Left renal cortex interstitium (tissue), 4 donors: ENCODE measurements around the gene EIF4E2. TPM values are rescaled to one million over a fixed set of nuclear protein-coding genes. Genes with fewer than 3 reads are reported as not detected.

Experiments
- DNase-seq, 4 donors: peaks; one replicate each; pipeline ENCODE4 v3.0.0-alpha.2; 2013; ENCODE audit warnings: low read depth in 4 of 4, low spot score in 2 of 4, missing footprints in 1 of 4
- polyA plus RNA-seq, 4 donors: library from polyadenylated mRNA; unstranded; fragments of 120-200 nt; gene quantifications; one replicate each; pipeline ENCODE4 v1.2.1, GENCODE V29; 2013; ENCODE audit not compliant: insufficient read length in 4 of 4

The EIF4E2 gene
- polyA plus RNA-seq, 4 donors, result 98.9 to 117 (median 105) TPM

DNA sequence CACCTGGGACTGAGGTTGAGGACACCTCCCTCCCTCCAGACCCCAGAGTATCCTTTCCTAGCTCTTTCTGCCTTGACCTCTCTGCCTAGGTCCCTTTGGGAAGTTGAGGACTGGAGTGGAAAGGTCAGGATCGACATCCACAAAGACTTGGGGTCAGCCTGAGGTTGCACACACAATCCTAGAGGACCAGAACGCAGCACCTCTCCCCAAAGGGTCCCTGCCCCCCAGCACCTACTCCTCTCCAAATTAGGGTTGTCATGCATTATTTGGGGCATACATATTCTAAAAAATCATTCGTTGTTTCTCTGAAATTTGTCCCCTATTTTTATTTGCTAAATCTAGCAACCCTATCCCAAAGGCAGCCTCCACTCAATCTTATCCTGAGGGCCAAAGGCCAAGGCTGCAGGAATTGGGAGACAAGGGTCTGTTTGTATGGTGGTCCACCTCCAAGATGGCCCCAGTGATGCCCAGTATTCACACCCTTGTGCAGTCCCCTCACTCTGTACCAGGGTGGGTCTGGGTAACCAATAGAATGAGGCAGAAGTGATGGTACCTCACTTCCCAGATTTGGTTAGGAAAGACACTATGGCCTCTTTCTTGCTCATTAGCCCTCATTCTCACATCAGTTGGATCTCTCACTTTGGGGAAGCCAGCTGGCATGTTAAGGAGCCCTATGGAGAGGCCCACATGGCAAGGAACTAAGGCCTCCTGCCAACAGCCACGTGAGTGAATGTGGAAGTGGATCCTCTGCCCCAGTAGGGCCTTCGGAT lies 14.5 kb upstream of the EIF4E2 start:
- no peak for DNase-seq

DNA sequence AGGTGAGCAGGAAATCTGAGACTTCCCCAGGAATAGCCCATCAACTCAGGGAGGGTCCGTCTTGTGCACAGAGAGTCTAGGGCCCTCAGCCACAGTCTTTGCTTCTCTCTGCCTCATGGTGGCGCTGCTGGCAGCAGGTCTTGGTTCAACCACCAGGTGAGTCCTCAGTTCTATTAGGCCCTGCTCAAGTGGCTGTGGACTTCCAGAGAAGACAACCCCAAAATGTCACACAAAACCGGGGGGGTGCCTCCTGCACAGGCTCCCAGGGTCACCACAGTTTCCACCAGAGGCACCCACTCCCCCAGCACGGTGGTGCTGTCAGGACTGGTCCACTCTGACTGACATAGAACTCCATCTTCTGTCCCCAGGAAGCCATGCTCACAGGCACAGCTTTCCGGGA lies 13.4 kb upstream of the EIF4E2 start:
- DNase-seq, result no peak

DNA sequence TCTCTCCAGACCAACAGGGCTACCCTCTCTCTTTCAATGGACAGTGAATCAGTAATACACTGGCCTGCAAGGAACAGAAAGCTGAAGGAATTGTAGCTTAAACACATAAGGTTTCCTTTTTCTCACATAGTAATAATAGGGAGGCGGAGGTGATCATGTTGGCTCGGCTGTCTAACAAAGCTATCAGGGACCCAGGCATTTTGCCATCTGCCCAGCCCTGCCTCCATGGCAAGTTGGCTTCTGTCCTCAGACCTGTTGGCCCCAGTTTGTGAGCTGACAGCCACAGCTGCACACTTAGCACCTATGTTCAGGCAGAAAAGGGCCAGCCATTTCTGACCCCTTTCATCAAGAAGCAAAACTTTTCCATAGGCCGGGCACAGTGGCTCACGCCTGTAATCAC lies 13.0 kb upstream of the EIF4E2 start:
- no peak for DNase-seq

DNA sequence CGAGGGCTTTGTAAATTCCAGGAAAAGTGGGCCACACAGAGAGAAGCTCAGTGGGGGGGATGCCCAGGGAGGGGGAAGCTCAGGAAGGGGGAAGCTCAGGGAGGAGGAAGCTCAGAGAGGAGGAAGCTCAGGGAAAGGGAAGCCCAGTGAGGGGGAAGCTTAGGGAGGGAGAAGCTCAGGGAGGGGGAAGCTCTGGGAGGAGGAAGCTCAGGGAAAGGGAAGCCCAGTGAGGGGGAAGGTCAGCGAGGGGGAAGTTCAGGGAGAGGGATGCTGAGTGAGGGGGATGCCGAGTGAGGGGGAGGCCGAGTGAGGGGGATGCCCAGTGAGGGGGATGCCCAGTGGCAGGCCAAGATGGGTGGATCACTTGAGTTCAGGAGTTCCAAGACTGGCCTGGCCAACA lies 11.8 kb upstream of the EIF4E2 start:
- no peak for DNase-seq

DNA sequence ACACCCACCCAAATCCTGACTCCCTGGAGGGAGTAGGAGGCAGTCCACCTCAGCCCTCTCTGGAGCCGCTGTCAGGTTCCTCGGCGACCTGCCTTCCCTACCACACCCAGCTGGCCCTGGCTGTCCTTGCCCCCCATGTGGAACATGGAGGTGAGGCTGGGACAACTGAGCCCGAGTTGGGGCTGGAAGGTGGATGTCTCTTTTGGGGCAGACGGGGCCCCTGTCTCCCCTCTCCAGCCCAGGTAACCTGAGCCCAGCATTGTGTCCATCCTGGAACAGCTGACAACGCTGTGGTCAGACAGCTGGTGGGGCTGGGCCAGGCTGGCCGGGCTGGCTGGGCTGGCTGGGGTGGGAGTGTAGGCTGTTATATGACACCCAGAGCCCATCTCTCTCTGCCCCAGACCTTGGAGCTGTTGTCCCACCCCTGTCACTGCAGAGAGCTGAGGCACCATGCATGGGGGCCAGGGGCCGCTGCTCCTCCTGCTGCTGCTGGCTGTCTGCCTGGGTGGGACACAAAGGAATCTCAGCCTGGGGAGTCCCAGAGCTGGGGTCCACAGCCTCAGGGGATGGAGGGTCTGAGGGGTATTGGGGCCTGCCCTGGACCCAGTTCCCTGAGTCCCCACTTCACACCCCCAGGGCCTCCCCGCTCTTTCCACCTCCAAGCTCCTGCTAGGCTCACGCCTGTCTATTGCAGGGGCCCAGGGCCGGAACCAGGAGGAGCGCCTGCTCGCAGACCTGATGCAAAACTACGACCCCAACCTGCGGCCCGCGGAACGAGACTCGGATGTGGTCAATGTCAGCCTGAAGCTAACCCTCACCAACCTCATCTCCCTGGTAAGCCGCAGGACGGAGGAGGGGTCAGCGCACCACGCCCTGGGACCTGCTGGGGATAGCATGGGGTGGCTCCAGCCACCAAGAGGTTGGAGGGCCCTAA lies 10.9 kb upstream of the EIF4E2 start, which contains the start of gene CHRNG:
Gene CHRNG (plus strand): TSS at position 395 of the 934 bp plus-strand sequence. CDS start 56 bp downstream, at position 451.
- no peak for DNase-seq

DNA sequence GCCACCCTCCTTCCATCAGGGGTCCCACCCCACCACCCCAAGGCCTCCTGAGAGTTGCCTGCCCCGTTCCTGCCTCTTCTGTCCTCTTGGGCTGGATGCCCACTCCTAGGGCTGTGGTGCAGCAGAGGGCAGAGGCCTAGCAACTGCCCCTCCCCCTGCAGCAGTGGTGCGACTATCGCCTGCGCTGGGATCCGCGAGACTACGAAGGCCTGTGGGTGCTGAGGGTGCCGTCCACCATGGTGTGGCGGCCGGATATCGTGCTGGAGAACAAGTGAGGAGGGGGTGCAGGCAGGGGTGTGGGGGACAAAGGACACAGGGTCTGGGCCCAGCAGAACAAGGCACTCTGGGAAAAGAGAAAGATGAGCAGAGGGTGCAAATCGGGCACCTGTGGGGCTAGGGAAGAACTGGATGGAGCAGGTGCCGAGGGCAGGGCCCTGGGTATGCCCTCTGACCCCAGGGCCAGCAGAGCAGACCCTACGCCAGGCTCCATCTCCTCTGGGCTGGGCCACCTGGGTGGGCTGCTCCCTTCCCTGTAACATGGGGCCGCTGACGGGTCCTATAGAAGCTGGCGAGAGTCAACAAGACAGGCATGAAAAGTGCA lies 9.9 kb upstream of the EIF4E2 start:
- no peak for DNase-seq

DNA sequence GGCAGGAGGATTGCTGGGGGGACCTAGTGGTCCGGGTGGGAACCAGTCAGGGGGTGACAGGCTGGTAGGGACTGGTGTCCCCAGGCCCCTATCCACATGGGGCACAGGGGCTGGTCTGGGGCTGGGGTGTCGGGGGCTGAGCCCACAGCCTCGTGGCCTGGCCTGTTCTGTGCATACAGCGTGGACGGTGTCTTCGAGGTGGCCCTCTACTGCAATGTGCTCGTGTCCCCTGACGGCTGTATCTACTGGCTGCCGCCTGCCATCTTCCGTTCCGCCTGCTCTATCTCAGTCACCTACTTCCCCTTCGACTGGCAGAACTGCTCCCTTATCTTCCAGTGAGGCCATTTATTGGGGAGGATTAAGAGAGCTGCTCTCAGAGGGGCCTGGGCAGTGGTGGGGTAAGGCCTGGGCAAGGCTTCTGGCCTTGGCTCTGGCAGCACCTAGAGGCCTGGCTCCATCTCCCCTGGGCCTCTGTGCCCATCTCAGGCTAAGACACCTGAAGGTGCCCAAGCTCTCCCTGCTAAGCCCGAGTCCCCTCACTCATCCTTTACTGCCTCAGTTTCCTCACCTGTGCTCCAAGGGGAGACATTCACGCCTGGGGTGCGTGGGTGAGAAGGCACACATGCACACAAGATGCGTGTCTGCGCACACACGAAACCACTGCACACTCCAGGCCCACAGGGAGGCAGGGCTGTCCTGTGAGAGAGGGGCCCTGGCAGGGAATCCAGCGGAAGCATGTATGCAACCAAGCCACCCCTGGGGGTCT lies 9.1 kb upstream of the EIF4E2 start:
- no peak for DNase-seq

DNA sequence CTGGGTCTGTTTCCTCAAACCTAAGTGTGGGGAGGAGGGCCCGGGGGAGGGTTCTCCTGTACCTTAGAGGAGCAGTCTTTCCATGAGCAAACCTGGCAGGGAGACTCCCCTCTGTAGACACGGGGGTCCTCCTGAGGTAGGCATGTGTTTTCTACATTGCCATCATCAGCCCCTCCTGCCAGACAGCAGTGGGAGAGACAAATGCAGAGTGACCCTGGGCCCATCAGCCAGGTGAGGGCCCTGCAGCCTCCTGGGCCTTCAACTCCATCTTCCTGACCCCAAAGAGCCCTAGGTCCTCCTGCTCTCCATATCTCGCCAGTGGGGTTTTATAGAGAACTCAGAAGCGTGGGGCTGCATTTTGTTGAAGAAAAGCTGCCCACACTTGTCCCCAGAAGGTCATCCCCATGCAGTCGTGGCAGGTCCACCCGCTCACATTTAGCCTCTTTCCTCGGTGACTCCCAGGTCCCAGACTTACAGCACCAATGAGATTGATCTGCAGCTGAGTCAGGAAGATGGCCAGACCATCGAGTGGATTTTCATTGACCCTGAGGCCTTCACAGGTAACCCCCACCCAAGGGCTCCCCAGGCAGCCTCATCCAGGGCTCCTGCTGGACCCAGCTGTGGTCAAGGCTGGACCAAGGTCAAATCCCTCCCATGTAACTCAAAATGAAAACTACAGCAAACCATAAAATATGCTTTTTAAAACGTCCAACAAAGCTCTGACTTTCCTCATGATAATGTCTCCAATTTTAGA lies 8.4 kb upstream of the EIF4E2 start:
- no peak for DNase-seq

DNA sequence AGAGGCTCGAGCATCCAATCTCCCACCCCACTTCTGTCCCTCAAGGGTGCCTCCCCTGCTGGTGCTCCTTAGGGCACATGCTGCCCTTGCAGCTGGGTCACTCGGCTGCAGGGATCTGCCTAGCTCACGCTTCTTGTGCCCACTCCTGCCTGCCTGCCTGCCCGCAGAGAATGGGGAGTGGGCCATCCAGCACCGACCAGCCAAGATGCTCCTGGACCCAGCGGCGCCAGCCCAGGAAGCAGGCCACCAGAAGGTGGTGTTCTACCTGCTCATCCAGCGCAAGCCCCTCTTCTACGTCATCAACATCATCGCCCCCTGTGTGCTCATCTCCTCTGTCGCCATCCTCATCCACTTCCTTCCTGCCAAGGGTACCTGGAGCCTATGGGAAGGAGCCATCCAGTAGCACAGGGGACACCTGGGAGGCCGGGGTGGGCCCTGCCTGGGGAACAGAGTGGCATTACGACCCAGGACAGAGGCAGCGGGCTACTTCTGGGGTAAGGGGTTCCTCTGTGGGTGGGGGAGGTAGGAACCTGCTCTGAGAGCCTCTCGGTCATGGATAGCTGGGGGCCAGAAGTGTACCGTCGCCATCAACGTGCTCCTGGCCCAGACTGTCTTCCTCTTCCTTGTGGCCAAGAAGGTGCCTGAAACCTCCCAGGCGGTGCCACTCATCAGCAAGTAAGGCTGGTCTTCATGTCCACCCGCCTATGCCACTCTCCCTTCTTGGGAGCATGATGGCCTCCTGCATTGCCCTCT lies 7.6 kb upstream of the EIF4E2 start:
- DNase-seq, result no peak

DNA sequence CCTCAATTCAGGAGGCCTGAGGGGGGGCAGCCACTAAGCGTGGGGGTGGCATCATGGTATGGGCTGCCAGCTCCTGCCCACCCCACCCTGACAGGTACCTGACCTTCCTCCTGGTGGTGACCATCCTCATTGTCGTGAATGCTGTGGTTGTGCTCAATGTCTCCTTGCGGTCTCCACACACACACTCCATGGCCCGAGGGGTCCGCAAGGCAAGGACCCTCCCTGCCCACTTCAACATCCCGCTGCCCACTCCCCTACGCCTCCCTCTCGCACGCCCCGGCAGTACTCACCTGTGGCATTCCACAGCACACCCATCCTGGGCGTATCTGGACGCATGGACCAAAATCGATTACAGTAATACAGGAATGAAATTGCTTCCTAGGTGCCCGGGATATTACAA lies 7.0 kb upstream of the EIF4E2 start:
- no peak for DNase-seq

DNA sequence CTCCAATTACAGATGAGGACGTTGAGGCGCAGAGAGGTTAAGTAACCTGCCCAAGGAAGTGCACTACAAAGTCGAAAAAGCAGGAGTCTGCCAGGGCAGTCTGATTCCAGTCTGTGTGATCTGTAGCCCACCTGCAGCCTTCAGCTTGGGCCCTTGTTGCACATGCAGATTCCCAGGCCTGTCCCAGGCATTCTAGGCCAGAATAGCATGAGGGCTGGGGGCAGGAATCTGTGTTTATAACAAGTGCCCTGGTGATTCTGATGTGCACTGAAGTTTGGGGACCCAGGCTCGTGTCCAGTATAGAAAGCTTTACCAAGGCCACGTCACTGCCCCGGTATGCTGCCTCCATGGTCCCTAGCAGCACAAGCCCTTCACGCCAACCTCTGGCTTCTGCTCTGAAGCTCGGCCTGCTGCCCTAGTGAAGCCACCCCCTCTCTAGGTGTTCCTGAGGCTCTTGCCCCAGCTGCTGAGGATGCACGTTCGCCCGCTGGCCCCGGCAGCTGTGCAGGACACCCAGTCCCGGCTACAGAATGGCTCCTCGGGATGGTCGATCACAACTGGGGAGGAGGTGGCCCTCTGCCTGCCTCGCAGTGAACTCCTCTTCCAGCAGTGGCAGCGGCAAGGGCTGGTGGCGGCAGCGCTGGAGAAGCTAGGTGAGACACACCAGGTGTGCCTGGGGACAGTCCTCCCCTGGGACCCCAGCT lies 6.4 kb upstream of the EIF4E2 start:
- no peak for DNase-seq

DNA sequence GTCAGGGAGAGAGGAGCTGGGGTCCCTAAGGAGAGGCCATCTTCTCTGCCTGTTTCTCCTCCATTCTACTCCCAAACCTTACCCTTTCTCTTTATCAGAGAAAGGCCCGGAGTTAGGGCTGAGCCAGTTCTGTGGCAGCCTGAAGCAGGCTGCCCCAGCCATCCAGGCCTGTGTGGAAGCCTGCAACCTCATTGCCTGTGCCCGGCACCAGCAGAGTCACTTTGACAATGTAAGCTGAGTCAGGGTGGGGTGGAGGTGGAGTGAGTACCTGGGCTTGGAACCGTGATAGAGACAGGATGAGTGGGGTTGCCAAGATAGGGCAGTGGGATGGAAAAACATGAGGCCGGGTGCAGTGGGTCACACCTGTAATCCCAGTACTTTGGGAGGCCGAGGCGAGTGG lies 5.8 kb upstream of the EIF4E2 start:
- DNase-seq, result no peak

DNA sequence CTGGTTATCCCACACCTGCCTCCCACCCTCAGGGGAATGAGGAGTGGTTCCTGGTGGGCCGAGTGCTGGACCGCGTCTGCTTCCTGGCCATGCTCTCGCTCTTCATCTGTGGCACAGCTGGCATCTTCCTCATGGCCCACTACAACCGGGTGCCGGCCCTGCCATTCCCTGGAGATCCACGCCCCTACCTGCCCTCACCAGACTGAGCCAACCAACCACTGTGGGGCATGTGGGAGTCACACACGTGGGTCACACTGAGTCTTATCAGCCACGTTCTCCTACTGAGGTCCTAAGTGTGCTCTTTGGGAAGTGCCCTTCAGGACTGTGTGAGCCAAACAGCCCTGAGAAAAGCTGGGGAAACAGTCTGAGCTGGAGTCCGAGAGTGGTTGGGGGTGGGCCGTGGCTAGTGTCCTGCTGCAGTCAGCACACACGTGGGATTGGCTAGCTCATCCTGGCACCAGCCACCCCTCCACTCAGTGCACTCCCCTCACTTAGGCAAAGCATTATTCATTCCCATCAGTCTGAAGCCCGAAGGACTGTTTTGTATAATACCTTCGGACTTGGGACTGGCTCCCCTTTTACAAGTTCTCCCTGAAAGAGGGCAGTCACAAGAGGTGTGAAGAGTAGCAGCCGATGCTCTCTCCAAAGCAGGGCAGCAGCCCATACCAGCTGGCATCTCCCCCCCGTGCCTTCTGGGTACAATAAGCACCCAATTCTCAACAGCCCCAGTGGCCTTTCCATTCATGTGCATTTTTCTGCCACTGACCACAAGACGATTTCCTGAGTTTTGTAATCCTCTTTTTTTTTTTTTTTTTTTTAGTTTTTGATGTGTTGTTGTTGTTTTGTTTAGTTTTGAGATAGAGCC lies 4.7 kb upstream of the EIF4E2 start:
- no peak for DNase-seq

DNA sequence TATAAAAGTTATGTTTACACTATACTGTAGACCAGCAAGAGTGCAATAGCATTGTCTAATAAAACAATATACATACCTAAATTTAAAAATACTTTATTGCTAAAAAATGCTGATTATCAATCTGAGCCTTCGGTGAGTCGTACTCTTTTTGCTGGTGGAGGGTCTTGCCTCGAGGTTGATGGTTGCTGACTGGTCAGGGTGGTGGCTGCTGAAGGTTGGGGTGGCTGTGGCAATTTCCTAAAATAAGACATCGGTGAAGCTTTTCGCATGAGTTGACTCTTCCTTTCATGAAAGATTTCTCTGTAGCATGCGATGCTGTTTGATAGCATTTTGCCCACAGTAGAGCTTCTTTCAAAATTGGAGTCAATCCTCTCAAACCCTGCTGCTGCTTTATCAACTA lies 2.5 kb upstream of the EIF4E2 start:
- no peak for DNase-seq

DNA sequence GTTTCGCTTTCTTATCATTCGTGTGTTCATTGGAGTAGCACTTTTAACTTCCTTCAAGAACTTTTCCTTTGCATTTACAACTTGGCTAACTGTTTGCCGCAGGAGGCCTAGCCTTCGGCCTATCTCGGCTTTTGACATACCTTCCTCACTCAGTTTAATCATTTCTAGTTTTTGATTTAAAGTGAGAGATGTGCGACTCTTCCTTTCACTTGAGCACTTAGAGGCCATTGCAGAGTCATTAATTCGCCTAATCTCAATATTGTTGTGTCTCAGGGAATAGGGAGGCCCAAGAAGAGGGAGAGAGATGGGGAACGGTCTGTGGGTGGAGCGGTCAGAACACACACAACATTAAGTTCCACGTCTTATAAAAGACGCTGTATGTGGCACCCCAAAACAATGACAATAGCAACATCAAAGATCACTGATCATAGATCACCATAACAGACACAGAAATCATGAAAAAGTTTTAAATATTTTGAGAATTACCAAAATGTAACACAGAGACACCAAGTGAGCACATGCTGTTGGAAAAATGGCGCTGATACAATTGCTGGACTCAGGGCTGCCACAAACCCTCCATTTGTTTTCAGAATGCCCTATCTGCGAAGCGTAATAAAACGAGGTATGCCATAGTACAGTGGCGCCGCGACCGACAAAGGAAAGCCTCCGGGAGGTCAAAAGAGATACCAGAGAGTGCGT lies 685 bp upstream of the EIF4E2 start:
- peak in 1 of 4 donors; percentile 64 for DNase-seq

DNA sequence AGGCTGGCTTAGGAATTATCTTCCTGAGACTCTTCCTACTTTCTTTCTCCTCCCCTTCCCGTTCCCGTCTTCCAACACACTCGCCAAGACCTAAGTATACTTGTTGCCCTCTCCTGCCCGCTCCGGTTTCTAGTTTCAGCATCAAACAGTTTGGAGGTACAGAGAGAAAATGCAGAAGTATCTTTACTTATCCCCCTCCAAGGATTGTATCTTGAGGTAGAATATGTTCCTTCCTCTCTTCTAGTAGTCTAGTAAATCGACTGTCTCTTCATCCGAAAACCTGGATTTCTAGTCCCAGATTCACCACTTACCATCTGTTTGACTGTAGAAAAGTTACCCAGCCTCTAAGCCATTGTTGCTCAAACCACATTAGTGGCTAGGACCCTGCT lies 755 bp downstream of the EIF4E2 start:
- DNase-seq, result peak in 1 of 4 donors; percentile 52

DNA sequence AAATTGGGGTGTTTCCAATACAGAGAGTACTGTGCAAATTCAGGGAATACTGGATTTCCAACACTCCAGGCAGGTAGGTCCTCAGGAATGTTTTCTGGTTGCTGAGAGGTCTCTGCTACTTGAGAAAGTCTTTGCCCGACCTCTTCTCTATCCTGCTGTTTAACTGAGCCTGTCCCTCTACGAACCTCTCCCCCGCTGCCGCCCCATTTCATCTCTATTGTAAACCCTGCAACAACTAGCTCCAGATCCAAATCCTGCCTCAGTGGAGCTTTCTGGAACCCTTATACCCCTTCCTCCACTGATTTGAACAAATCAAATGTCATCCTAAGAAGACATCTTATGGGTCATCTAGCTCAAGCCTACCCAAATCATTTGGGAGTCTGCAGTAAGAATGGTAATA lies 1.3 kb downstream of the EIF4E2 start:
- no peak for DNase-seq
